ENCODE measurements around the gene SBK3. TPM values are rescaled to one million over a fixed set of nuclear protein-coding genes. Genes with fewer than 3 reads are reported as not detected.
A peak's percentile ranks its signal among the peaks of the same experiment; 100 is the strongest.
"Not testable (repeated sequence)": the region's sequence is repeated elsewhere in the genome, so short reads cannot be mapped to it uniquely, and the experiment has no call there.

Gene SBK3
- total RNA-seq, 6 donors from 2014 or later: 0.30 to 1.6 (median 0.94) TPM; not detected in 3

DNA sequence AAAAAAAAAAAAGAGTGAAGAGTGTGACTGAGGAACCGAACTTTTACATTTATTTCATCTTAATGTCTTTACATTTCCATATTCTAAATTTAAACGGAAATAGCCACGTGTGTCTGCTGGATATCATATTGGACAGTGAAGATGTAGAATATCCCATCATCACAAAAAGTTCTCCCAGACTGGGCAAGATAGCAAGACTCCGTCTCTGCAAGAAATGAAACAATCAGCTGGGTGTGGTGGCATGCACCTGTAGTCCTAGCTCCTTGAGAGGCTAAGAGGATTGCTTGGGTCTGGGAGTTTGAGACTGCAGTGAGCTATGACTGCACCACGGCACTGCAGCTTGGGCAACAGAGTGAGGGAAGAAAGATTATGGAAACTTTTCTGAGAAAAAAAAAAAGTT lies 31.4 kb upstream of the SBK3 start:
- H3K4me3 ChIP-seq: no peak overlapping the region
- TF ChIP-seq POLR2A (IDR thresholded peaks at IDR 0.05): no peak
- TF ChIP-seq EP300 (IDR thresholded peaks at IDR 0.05): no peak
- TF ChIP-seq, protein P1, sequence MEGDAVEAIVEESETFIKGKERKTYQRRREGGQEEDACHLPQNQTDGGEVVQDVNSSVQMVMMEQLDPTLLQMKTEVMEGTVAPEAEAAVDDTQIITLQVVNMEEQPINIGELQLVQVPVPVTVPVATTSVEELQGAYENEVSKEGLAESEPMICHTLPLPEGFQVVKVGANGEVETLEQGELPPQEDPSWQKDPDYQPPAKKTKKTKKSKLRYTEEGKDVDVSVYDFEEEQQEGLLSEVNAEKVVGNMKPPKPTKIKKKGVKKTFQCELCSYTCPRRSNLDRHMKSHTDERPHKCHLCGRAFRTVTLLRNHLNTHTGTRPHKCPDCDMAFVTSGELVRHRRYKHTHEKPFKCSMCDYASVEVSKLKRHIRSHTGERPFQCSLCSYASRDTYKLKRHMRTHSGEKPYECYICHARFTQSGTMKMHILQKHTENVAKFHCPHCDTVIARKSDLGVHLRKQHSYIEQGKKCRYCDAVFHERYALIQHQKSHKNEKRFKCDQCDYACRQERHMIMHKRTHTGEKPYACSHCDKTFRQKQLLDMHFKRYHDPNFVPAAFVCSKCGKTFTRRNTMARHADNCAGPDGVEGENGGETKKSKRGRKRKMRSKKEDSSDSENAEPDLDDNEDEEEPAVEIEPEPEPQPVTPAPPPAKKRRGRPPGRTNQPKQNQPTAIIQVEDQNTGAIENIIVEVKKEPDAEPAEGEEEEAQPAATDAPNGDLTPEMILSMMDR (IDR thresholded peaks at IDR 0.05): no peak
- no peak for TF ChIP-seq POLR2AphosphoS5 (IDR thresholded peaks at IDR 0.05)
- H3K9me3 ChIP-seq: no peaks in the 10 kb centered on the region
- peaks cover 3 to 27% (median 17%) of the 10 kb centered on the region in 4 donors for H3K36me3 ChIP-seq
- H3K27ac ChIP-seq: no peak overlapping the region
- ATAC-seq (ENCODE audit: low FRiP score in 2 of 2): no peak
- no peak for DNase-seq
- H3K27me3 ChIP-seq: no peaks in the 10 kb centered on the region
- 88 to 94% methylated on average over 5 of the region's 5 CpGs for WGBS, 2 donors
- peaks cover 8 to 23% (median 13%) of the 10 kb centered on the region in 4 donors for H3K4me1 ChIP-seq

DNA sequence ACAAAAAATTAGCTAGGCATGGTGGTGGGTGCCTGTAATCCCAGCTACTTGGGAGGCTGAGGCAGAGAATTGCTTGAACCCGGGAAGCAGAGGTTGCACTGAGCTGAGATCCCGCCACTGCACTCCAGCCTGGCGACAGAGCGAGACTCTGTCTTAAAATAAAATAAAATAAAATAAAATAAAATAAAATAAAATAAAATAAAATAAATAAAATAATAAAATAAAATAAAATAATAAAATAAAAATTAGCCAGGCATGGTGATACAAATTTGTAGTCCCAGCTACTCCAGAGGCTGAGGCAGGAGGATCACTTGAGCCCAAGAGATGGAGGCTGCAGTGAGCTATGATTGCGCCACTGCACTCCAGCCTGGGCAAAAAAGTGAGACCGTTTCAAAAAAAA lies 28.6 kb upstream of the SBK3 start:
- 80 to 92% methylated on average over 6 of the region's 6 CpGs for WGBS, 2 donors
- not testable (repeated sequence) for H3K4me1 ChIP-seq; H3K4me3 ChIP-seq; DNase-seq; H3K27me3 ChIP-seq; ATAC-seq (ENCODE audit: low FRiP score in 2 of 2); H3K9me3 ChIP-seq; H3K27ac ChIP-seq
- H3K36me3 ChIP-seq: peaks cover 3 to 22% (median 16%) of the 10 kb centered on the region in 4 donors

GRCh38 chr19:55569477-55569876 lies 24.1 kb upstream of the SBK3 start:
- not testable (repeated sequence) for H3K4me3 ChIP-seq; H3K27ac ChIP-seq; ATAC-seq (ENCODE audit: low FRiP score in 2 of 2); H3K27me3 ChIP-seq; H3K9me3 ChIP-seq; DNase-seq; H3K4me1 ChIP-seq; H3K36me3 ChIP-seq
- WGBS, 2 donors: 85 to 88% methylated on average over 4 to 5 of the region's 5 CpGs

DNA sequence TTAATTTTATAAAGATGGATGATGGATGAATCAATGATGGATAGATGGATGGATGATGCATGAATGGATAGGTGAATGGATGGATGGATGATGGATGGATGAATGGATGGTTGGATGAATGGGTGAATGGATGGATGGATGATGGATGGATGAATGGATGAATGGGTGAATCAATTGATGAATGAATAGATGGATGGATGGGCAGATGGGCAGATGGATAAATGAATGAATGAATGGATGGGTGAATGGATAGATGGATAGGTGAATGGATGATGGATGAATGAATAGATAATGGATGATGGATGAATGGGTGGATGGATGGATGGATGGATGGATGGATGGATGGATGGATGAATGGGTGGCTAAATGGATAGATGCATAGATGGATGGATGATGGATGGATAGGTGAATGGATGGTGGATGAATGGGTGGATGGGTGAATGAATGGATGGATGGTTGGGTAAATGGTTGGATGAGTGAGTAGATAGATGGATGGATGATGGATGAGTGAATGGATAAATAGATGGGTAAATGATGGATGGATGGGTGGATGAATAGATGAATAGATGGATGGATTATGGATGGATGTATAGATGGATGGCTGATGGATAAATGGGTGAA lies 22.5 kb upstream of the SBK3 start:
- ATAC-seq (ENCODE audit: low FRiP score in 2 of 2) (no peak), DNase-seq (no peak)
- TF ChIP-seq POLR2AphosphoS5 (IDR thresholded peaks at IDR 0.05) (no peak), EP300 (IDR thresholded peaks at IDR 0.05) (no peak), POLR2A (IDR thresholded peaks at IDR 0.05) (no peak)
- TF ChIP-seq, protein P1 (IDR thresholded peaks at IDR 0.05): no peak
- Histone ChIP-seq H3K36me3 (no peaks in the 10 kb centered on the region), H3K27ac (no peak overlapping the region), H3K27me3 (no peaks in the 10 kb centered on the region), H3K4me1 (no peaks in the 10 kb centered on the region), H3K4me3 (no peak overlapping the region), H3K9me3 (no peaks in the 10 kb centered on the region)

DNA sequence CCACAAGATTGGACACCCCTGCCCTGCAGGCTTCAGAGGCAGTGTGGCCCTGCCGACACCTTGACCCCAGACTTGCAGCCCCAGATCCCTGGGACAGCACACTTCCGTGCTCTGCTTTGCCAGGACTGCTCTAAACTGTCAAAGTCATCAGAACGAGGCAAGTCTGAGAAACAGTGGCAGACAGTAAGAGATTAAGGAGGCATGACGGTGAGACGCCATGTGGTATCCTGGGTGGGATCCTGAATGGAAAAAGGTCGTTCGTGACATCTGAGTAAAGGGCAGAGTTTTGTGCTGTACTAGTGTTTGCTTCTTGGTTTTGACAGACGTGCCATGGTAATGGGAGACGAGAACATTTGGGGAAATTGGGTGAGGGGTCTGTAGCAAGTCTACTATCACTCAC lies 21.5 kb upstream of the SBK3 start:
- Histone ChIP-seq H3K4me1 (no peaks in the 10 kb centered on the region), H3K9me3 (no peaks in the 10 kb centered on the region), H3K27ac (no peak overlapping the region), H3K27me3 (no peaks in the 10 kb centered on the region), H3K36me3 (no peaks in the 10 kb centered on the region), H3K4me3 (no peak overlapping the region)
- DNase-seq: no peak
- no peak for ATAC-seq (ENCODE audit: low FRiP score in 2 of 2)
- TF ChIP-seq POLR2AphosphoS5 (IDR thresholded peaks at IDR 0.05) (no peak), EP300 (IDR thresholded peaks at IDR 0.05) (no peak)
- 52 to 55% methylated on average over 9 of the region's 9 CpGs for WGBS, 2 donors

DNA sequence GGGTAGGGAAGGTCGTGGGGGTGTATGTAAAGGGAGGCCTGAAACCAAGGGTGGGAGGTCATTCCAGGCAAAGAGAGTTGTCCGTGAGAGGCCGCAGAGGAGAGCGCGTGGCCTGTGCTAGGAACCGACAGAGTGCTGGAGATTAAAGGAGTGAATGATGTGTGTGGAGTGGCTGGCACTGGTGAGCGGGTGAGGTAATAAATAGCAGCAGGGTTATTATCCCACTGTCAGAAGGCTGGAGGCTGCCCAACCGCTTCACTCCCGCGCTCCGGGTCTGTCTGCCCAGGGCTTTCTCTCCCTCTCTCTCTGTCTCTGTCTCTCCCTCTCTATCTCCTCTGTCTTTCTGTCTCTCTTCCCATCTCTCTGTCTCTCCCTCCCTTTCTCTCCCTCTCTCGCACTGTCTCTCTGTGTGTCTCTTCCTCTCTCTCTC lies 17.9 kb upstream of the SBK3 start:
- DNase-seq (peak in 1 of 2 donors; percentile 48), ATAC-seq (ENCODE audit: low FRiP score in 2 of 2) (peak; percentile 51 to 53)
- Histone ChIP-seq H3K36me3 (no peaks in the 10 kb centered on the region), H3K27ac (no peak overlapping the region), H3K9me3 (no peaks in the 10 kb centered on the region), H3K4me3 (no peak overlapping the region), H3K27me3 (no peaks in the 10 kb centered on the region), H3K4me1 (no peaks in the 10 kb centered on the region)
- 45 to 47% methylated on average over 12 of the region's 12 CpGs for whole genome bisulfite sequencing, 2 donors
- no peak for TF ChIP-seq EP300 (IDR thresholded peaks at IDR 0.05)
- peak in 1 of 2 donors; percentile 51 for TF ChIP-seq POLR2AphosphoS5 (IDR thresholded peaks at IDR 0.05)
- TF ChIP-seq, protein P1 (IDR thresholded peaks at IDR 0.05): no peak

Data from upper lobe of left lung (tissue), 6 donors.